K562 (cell line): ENCODE data around the gene USP2. TPM values are rescaled to one million over a fixed set of nuclear protein-coding genes. Genes with fewer than 3 reads are reported as not detected.
A peak's percentile ranks its signal among the peaks of the same experiment; 100 is the strongest.

ENCODE experiments used
- CREB1 ChIP-seq, 2 experiments: sonication (generic) in 1 of 2; formaldehyde crosslinking in 1 of 2; IDR thresholded peaks; 2 replicates each; pipeline versions ENCODE4 v1.6.1 to v1.8.0; 2012 to 2022; ENCODE audit warnings: inconsistent platforms in 1 of 2, mild to moderate bottlenecking in 1 of 2, missing genetic modification reagents in 1 of 2, moderate library complexity in 1 of 2
- DIDO1 ChIP-seq: fragments of 450-650 bp; IDR thresholded peaks from 2 replicates; pipeline ENCODE4 v1.6.1; 2016; ENCODE audit warnings: low read depth, missing biosample characterization, missing genetic modification characterization
- ELF1 ChIP-seq: fragments of 200-800 bp; sonication (Bioruptor generic); IDR thresholded peaks from 2 replicates; pipeline ENCODE4 v1.6.1; 2016; ENCODE audit warnings: missing genetic modification characterization, missing compliant biosample characterization
- EWSR1 ChIP-seq: fragments of 450-650 bp; IDR thresholded peaks from 2 replicates; pipeline ENCODE4 v1.6.1; 2018; ENCODE audit warnings: borderline replicate concordance, mild to moderate bottlenecking, low read depth, moderate library complexity; ENCODE audit not compliant: partially characterized antibody
- FOXA1 ChIP-seq: fragments of 450-650 bp; IDR thresholded peaks from 2 replicates; pipeline ENCODE4 v1.6.1; 2016; ENCODE audit warnings: mild to moderate bottlenecking, borderline replicate concordance
- GABPA ChIP-seq: fragments of 200-800 bp; sonication (Bioruptor generic); conservative IDR thresholded peaks from 2 replicates; pipeline ENCODE4 v1.6.1; 2016; ENCODE audit warnings: low read depth, missing genetic modification characterization, missing compliant biosample characterization
- NFATC3 ChIP-seq: fragments of 450-650 bp; IDR thresholded peaks from 2 replicates; pipeline ENCODE4 v1.6.1; 2017; ENCODE audit warnings: mild to moderate bottlenecking
- NR1H2 ChIP-seq: sonication (generic); formaldehyde crosslinking; IDR thresholded peaks from 2 replicates; pipeline ENCODE4 v1.4.0; 2020; ENCODE audit warnings: mild to moderate bottlenecking, missing genetic modification reagents
- SETDB1 ChIP-seq: IDR thresholded peaks from one replicate; pipeline ENCODE4 v1.6.1; 2012; ENCODE audit warnings: low read length, control low read depth, inconsistent platforms
- TFAM ChIP-seq: fragments of 250-450 bp; sonication (Bioruptor Pico); conservative IDR thresholded peaks from 2 replicates; pipeline ENCODE4 v1.5.0; 2021; ENCODE audit warnings: mild to moderate bottlenecking, moderate library complexity
- ZNF311 ChIP-seq: fragments of 250-450 bp; sonication (Bioruptor Pico); IDR thresholded peaks from 2 replicates; pipeline ENCODE4 v1.4.0; 2020; ENCODE audit warnings: mild to moderate bottlenecking, moderate library complexity
- ZNF444 ChIP-seq: fragments of 250-450 bp; sonication (Bioruptor Pico); IDR thresholded peaks from 2 replicates; pipeline ENCODE4 v1.4.0; 2020; ENCODE audit warnings: mild to moderate bottlenecking, moderate library complexity
- ZNF589 ChIP-seq: fragments of 200-800 bp; sonication (Bioruptor generic); IDR thresholded peaks from 2 replicates; pipeline ENCODE4 v1.6.1; 2016; ENCODE audit warnings: low read depth, missing genetic modification characterization, missing compliant biosample characterization
- ZNF644 ChIP-seq: fragments of 200-800 bp; sonication (Bioruptor generic); IDR thresholded peaks from 2 replicates; pipeline ENCODE4 v1.6.1; 2016; ENCODE audit warnings: low read depth, missing genetic modification characterization, missing compliant biosample characterization
- ZNF780A ChIP-seq: fragments of 250-450 bp; sonication (Bioruptor Pico); IDR thresholded peaks from 2 replicates; pipeline ENCODE4 v1.5.0; 2021; ENCODE audit warnings: mild to moderate bottlenecking
- polyA plus RNA-seq, 8 experiments: library from polyadenylated mRNA; depleted of rRNA in 4 of 8; stranded (reverse) in 5 of 8; unstranded in 3 of 8; fragments of >200 nt; fragmentation: Nextera tagmentation in 2 of 8; fragmentation: Illumina TruSeq in 1 of 8; extraction: Ambion mirVana in 2 of 8; extraction: Trizol in 1 of 8; gene quantifications; 2 replicates each; pipeline versions ENCODE4 v1.2.1 to v1.2.3, GENCODE V29; 2011 to 2014; ENCODE audit warnings: inconsistent platforms in 1 of 8, missing spikeins in 1 of 8
- total RNA-seq, 7 experiments: library from RNA; depleted of rRNA in 6 of 7; stranded (reverse); fragments of >200 nt in 6 of 7; fragmentation: Illumina TruSeq in 2 of 7; extraction: Trizol in 2 of 7; gene quantifications; 2 replicates each; pipeline versions ENCODE4 v1.2.1 to v1.2.3, GENCODE V29; 2011 to 2021; ENCODE audit warnings: low replicate concordance in 1 of 7
- TF ChIP-seq, protein P1 (sequence below): fragments of 250-450 bp; sonication (Bioruptor Pico); IDR thresholded peaks from 2 replicates; pipeline ENCODE4 v1.8.0; 2021; ENCODE audit warnings: moderate library complexity, mild to moderate bottlenecking, inconsistent platforms
- TF ChIP-seq, protein P2 (sequence below): sonication (generic); formaldehyde crosslinking; IDR thresholded peaks from 2 replicates; pipeline ENCODE4 v1.8.0; 2022; ENCODE audit warnings: mild to moderate bottlenecking, missing genetic modification reagents, borderline replicate concordance
- TF ChIP-seq, protein P3 (sequence below): sonication (generic); formaldehyde crosslinking; IDR thresholded peaks from 2 replicates; pipeline ENCODE4 v1.8.1; 2022; ENCODE audit warnings: missing genetic modification reagents
- TF ChIP-seq, protein P4 (sequence below): fragments of 450-650 bp; IDR thresholded peaks from 2 replicates; pipeline ENCODE4 v1.6.1; 2018; ENCODE audit not compliant: partially characterized antibody
- TF ChIP-seq, protein P5 (sequence below), 2 experiments: fragments of 450-650 bp; IDR thresholded peaks; 2 replicates each; pipeline ENCODE4 v1.6.1; 2016

Gene USP2
- total and polyA plus RNA-seq, 9 of the 15 experiments (the other 6 are each of a cell fraction or from before 2014, with no cell fraction given): 2.8 to 16.9 (median 3.9) TPM

DNA sequence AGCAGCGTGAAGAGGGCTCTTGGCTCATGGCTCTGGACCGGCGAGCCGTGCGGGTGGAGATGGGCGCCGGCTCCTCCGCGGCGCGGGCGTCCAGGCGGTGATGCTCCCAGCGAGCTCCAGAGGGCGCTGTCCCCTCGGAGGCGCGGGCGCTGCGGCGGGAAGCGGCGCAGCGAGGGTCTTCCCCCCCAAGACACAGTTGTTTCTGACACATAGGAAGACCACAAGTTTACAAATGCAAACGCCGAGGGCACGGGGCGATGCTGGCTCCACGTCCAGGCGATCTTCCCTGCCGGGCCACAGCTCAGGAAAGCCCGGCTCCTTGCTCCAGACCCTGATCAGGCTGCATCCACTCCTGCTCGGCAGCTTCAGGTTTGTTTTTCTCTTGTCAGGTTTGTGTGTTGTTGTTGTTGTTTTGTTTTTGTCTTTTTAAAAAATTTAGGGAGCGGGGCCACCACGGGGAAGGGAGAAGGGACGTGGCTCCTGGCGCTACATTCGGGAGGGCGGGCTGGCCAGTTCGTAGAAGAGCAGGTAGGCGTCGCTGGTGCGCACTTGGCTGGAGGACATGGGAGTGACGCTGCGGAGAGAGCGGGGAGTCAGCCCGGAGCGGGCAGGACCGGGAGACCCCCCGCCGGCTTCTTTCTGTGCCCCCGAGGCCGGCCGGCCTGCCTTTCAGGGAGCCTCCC, 25.0 kb downstream of the USP2 start (continued):
- TF ChIP-seq ZNF311 (CRISPR knock-in tag) (no peak), ELF1 (tag) (no peak), TFAM (CRISPR knock-in tag) (no peak), ZNF444 (CRISPR knock-in tag) (no peak), DIDO1 (tag) (no peak), ZNF644 (tag) (no peak), NFATC3 (no peak), EWSR1 (no peak), NR1H2 (no peak), ZNF589 (CRISPR knock-in tag) (no peak), CREB1 (IDR thresholded peaks at IDR 0.05) (peak; percentile 42), CREB1 (CRISPR knock-in tag; IDR thresholded peaks at IDR 0.05) (no peak), GABPA (no peak), SETDB1 (no peak), FOXA1 (no peak), ZNF780A (CRISPR knock-in tag) (no peak)
- TF ChIP-seq, protein P1, sequence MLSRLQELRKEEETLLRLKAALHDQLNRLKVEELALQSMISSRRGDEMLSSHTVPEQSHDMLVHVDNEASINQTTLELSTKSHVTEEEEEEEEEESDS: no peak
- TF ChIP-seq, protein P2, sequence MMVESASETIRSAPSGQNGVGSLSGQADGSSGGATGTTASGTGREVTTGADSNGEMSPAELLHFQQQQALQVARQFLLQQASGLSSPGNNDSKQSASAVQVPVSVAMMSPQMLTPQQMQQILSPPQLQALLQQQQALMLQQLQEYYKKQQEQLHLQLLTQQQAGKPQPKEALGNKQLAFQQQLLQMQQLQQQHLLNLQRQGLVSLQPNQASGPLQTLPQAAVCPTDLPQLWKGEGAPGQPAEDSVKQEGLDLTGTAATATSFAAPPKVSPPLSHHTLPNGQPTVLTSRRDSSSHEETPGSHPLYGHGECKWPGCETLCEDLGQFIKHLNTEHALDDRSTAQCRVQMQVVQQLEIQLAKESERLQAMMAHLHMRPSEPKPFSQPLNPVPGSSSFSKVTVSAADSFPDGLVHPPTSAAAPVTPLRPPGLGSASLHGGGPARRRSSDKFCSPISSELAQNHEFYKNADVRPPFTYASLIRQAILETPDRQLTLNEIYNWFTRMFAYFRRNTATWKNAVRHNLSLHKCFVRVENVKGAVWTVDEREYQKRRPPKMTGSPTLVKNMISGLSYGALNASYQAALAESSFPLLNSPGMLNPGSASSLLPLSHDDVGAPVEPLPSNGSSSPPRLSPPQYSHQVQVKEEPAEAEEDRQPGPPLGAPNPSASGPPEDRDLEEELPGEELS (CRISPR knock-in tag): no peak
- TF ChIP-seq, protein P3, sequence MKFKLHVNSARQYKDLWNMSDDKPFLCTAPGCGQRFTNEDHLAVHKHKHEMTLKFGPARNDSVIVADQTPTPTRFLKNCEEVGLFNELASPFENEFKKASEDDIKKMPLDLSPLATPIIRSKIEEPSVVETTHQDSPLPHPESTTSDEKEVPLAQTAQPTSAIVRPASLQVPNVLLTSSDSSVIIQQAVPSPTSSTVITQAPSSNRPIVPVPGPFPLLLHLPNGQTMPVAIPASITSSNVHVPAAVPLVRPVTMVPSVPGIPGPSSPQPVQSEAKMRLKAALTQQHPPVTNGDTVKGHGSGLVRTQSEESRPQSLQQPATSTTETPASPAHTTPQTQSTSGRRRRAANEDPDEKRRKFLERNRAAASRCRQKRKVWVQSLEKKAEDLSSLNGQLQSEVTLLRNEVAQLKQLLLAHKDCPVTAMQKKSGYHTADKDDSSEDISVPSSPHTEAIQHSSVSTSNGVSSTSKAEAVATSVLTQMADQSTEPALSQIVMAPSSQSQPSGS (CRISPR knock-in tag): no peak
- TF ChIP-seq, protein P4, sequence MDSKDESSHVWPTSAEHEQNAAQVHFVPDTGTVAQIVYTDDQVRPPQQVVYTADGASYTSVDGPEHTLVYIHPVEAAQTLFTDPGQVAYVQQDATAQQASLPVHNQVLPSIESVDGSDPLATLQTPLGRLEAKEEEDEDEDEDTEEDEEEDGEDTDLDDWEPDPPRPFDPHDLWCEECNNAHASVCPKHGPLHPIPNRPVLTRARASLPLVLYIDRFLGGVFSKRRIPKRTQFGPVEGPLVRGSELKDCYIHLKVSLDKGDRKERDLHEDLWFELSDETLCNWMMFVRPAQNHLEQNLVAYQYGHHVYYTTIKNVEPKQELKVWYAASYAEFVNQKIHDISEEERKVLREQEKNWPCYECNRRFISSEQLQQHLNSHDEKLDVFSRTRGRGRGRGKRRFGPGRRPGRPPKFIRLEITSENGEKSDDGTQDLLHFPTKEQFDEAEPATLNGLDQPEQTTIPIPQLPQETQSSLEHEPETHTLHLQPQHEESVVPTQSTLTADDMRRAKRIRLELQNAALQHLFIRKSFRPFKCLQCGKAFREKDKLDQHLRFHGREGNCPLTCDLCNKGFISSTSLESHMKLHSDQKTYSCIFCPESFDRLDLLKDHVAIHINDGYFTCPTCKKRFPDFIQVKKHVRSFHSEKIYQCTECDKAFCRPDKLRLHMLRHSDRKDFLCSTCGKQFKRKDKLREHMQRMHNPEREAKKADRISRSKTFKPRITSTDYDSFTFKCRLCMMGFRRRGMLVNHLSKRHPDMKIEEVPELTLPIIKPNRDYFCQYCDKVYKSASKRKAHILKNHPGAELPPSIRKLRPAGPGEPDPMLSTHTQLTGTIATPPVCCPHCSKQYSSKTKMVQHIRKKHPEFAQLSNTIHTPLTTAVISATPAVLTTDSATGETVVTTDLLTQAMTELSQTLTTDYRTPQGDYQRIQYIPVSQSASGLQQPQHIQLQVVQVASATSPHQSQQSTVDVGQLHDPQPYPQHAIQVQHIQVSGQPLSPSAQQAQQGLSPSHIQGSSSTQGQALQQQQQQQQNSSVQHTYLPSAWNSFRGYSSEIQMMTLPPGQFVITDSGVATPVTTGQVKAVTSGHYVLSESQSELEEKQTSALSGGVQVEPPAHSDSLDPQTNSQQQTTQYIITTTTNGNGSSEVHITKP: no peak
- TF ChIP-seq, protein P5, sequence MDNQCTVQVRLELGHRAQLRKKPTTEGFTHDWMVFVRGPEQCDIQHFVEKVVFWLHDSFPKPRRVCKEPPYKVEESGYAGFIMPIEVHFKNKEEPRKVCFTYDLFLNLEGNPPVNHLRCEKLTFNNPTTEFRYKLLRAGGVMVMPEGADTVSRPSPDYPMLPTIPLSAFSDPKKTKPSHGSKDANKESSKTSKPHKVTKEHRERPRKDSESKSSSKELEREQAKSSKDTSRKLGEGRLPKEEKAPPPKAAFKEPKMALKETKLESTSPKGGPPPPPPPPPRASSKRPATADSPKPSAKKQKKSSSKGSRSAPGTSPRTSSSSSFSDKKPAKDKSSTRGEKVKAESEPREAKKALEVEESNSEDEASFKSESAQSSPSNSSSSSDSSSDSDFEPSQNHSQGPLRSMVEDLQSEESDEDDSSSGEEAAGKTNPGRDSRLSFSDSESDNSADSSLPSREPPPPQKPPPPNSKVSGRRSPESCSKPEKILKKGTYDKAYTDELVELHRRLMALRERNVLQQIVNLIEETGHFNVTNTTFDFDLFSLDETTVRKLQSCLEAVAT (IDR thresholded peaks at IDR 0.05): peak in 1 of 2 experiments; percentile 58; a peak in 1 of 4 replicates
